A673 (cell line): Measurements from ENCODE around the gene SLC8A3. TPM values are rescaled to one million over a fixed set of nuclear protein-coding genes. Genes with fewer than 3 reads are reported as not detected.

Experiments
- BruUV-seq: library from RNA; stranded (reverse); fragments of 400-500 nt; replicated peaks from 2 replicates; lab custom pipeline; 2021; lab: Mats Ljungman, UMichigan
- CTCF ChIA-PET: fragments of 300-600 bp; sonication (Branson Sonifier 250); formaldehyde crosslinking; loops from one replicate; lab custom pipeline; 2022; ENCODE audit warnings: antibody characterized with exemption; lab: Charles Lee
- POLR2A ChIA-PET: fragments of 300-600 bp; sonication (Branson Sonifier 250); formaldehyde crosslinking; loops from one replicate; lab custom pipeline; 2022; ENCODE audit warnings: antibody characterized with exemption; ENCODE audit not compliant: low non-redundant PET; lab: Charles Lee
- DNase-seq: peaks from one replicate; pipeline ENCODE4 v3.0.0-alpha.2; 2015; ENCODE audit warnings: low spot score
- H3K27ac ChIP-seq: fragments of 200-600 bp; sonication (generic); 2 replicates; pipeline ENCODE4 v1.5.1; 2016; ENCODE audit warnings: mixed run types, low read depth, mild to moderate bottlenecking, mixed read lengths, antibody characterized with exemption, low read length; ENCODE audit not compliant: poor library complexity, severe bottlenecking
- H3K27me3 ChIP-seq: fragments of 200-600 bp; sonication (generic); replicated peaks from 2 replicates; pipeline ENCODE4 v1.6.1; 2017; ENCODE audit warnings: mixed run types, low read depth, mild to moderate bottlenecking, mixed read lengths, antibody characterized with exemption, low read length; ENCODE audit not compliant: insufficient read depth, poor library complexity
- H3K36me3 ChIP-seq: fragments of 200-600 bp; sonication (generic); 2 replicates; pipeline ENCODE4 v1.6.1; 2016; ENCODE audit warnings: mixed run types, mild to moderate bottlenecking, mixed read lengths, antibody characterized with exemption, low read length; ENCODE audit not compliant: insufficient read depth, poor library complexity, severe bottlenecking
- H3K4me1 ChIP-seq: fragments of 200-600 bp; sonication (generic); 2 replicates; pipeline ENCODE4 v1.6.1; 2017; ENCODE audit warnings: mixed run types, mild to moderate bottlenecking, mixed read lengths, antibody characterized with exemption, low read length; ENCODE audit not compliant: insufficient read depth, poor library complexity, severe bottlenecking
- H3K4me3 ChIP-seq: fragments of 200-600 bp; sonication (generic); 2 replicates; pipeline ENCODE4 v1.5.1; 2016; ENCODE audit warnings: low read depth, mixed run types, mild to moderate bottlenecking, mixed read lengths, low read length; ENCODE audit not compliant: poor library complexity, severe bottlenecking
- H3K9me3 ChIP-seq: fragments of 200-600 bp; sonication (generic); 2 replicates; pipeline ENCODE4 v1.6.1; 2016; ENCODE audit warnings: mixed run types, low read depth, mild to moderate bottlenecking, mixed read lengths, antibody characterized with exemption, low read length; ENCODE audit not compliant: poor library complexity, severe bottlenecking
- EZH2 ChIP-seq: fragments of 200-600 bp; sonication (generic); IDR thresholded peaks from 2 replicates; pipeline ENCODE4 v1.6.1; 2017; ENCODE audit warnings: borderline replicate concordance, low read depth, mild to moderate bottlenecking, mixed read lengths, antibody characterized with exemption, low read length; ENCODE audit not compliant: poor library complexity, severe bottlenecking
- intact Hi-C: fragments of 100-400 bp; cut with micrococcal nuclease; formaldehyde crosslinking; loops from one replicate; pipeline ENCODE4 v1.10.0; 2022; ENCODE audit not compliant: unreplicated experiment
- total RNA-seq: library from RNA; stranded (reverse); gene quantifications from 2 replicates; pipeline ENCODE4 v1.2.3, GENCODE V29; 2021
- TF ChIP-seq, protein P1 (sequence below): fragments of 300-800, 200-600 bp; sonication (generic); conservative IDR thresholded peaks from 2 replicates; pipeline ENCODE4 v1.5.1; 2017; ENCODE audit warnings: low read depth, mild to moderate bottlenecking, antibody characterized with exemption, low read length, moderate library complexity, mixed read lengths

The SLC8A3 gene
- total RNA-seq, 1 experiment from 2014 or later = not detected

DNA sequence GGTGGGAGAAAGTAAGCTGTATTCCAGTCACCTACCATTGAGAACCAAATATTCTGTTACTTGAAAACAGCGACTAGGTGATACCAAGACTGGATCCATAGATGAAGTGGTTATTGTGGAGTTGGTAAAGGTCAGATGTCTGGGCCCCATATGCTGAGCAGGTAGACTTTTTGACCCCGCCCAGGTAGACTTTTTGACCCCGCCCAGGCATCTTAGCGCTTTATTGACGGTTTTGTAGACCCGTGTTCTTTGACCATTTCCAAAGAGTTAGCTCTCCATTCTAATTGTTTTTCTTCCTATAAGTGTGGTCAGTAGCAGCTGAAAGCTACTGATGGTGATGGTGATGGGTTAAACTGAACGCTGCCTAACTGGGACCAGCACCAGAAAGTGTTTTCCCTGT, 61.6 kb downstream of the SLC8A3 start:
- Histone ChIP-seq H3K36me3 (no peaks in the 10 kb centered on the region), H3K4me1 (no peaks in the 10 kb centered on the region), H3K9me3 (no peaks in the 10 kb centered on the region), H3K4me3 (no peak overlapping the region), H3K27me3 (peaks cover 41% of the 10 kb centered on the region), H3K27ac (no peak overlapping the region)
- intact Hi-C loops = no loop called here
- TF ChIP-seq EZH2 = no peak
- DNase-seq = no peak
- no TSS peak for BruUV-seq
- ChIA-PET CTCF (no interaction called here), POLR2A (no interaction called here)

DNA sequence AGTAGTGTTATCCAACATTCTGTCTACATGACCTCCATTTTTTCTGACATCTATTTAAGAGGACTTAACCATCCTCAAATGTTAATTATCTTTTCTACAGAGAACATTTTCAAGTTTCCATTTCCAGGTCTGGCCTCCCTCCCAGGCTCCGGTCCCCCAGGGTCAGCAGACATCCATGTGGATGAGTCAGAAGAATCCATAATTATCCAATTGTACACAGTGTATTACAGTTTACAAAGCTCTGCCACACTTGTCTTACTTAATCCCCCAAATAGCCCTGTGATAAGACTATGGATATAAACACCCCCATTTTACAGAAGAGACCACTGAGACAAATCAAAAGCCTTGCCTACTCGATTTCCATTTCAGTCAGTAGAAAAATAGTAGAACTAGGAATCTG, 65.0 kb downstream of the SLC8A3 start:
- DNase-seq = no peak
- H3K4me3 ChIP-seq = no peak overlapping the region
- TF ChIP-seq EZH2 = no peak
- TF ChIP-seq, protein P1, sequence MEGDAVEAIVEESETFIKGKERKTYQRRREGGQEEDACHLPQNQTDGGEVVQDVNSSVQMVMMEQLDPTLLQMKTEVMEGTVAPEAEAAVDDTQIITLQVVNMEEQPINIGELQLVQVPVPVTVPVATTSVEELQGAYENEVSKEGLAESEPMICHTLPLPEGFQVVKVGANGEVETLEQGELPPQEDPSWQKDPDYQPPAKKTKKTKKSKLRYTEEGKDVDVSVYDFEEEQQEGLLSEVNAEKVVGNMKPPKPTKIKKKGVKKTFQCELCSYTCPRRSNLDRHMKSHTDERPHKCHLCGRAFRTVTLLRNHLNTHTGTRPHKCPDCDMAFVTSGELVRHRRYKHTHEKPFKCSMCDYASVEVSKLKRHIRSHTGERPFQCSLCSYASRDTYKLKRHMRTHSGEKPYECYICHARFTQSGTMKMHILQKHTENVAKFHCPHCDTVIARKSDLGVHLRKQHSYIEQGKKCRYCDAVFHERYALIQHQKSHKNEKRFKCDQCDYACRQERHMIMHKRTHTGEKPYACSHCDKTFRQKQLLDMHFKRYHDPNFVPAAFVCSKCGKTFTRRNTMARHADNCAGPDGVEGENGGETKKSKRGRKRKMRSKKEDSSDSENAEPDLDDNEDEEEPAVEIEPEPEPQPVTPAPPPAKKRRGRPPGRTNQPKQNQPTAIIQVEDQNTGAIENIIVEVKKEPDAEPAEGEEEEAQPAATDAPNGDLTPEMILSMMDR = no peak
- H3K9me3 ChIP-seq = no peaks in the 10 kb centered on the region
- H3K4me1 ChIP-seq = no peaks in the 10 kb centered on the region
- no TSS peak for BruUV-seq
- H3K27ac ChIP-seq = no peak overlapping the region
- ChIA-PET CTCF (no interaction called here), POLR2A (no interaction called here)
- no peaks in the 10 kb centered on the region for H3K36me3 ChIP-seq
- intact Hi-C loops = no loop called here
- H3K27me3 ChIP-seq = peaks cover 26% of the 10 kb centered on the region

DNA sequence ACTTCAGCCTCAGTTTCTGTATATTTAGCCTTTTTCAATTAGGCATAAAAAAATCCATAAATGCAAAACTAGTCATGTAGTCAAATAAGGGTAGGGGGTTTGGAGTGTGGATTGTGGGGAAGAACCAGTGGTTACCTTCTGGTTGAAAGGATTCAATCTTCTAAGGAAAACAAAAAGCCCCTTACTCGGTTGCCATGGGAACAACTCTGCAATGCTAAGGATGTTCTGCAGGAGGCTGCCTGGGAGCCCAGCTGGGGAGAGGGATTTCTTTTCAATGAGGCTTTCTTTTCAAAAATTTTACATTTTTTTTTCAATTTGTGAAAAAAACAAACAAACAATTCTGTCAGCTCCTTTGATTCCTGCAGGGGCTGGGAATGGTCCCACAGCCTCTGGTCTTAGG, 67.2 kb downstream of the SLC8A3 start:
- Histone ChIP-seq H3K4me1 (no peaks in the 10 kb centered on the region), H3K36me3 (no peaks in the 10 kb centered on the region), H3K27me3 (peaks cover 24% of the 10 kb centered on the region), H3K9me3 (no peaks in the 10 kb centered on the region), H3K4me3 (no peak overlapping the region), H3K27ac (no peak overlapping the region)
- ChIA-PET POLR2A (no interaction called here), CTCF (no interaction called here)
- TF ChIP-seq, protein P1 = no peak
- no peak for TF ChIP-seq EZH2
- DNase-seq = no peak
- intact Hi-C loops = no loop called here
- no TSS peak for BruUV-seq

DNA sequence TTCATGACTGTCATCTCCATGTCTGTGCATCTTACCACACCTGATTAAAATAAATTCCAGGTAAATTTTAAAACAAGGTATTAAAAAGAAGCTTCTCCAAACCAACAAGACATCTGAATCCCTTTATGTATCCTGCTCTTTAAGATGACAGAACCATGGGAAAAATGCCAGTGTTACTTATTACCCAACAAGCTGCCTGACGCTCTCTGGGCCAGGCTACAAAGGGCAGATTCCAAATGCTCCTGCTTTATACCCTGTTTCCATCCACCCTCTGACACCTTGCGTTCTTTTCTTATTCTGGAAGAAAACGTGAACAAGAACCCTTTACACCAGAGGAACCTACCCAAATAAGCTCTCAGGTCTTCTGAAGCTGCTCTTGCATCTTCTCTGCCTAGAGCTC, 70.7 kb downstream of the SLC8A3 start:
- DNase-seq = no peak

More for the DNA sequence above, 70.7 kb downstream of the SLC8A3 start:
- no peak for TF ChIP-seq EZH2
- TF ChIP-seq, protein P1 = no peak
- peaks cover 41% of the 10 kb centered on the region for H3K27me3 ChIP-seq
- H3K9me3 ChIP-seq = no peaks in the 10 kb centered on the region
- H3K4me3 ChIP-seq = no peak overlapping the region
- intact Hi-C loops = no loop called here
- H3K27ac ChIP-seq = no peak overlapping the region
- no peaks in the 10 kb centered on the region for H3K4me1 ChIP-seq
- POLR2A ChIA-PET = no interaction called here
- CTCF ChIA-PET = no interaction called here
- BruUV-seq = no TSS peak
- H3K36me3 ChIP-seq = no peaks in the 10 kb centered on the region
